Hepatic stellate cell (primary cell): ENCODE measurements around the gene FHAD1.
"Not testable (repeated sequence)": the region's sequence is repeated elsewhere in the genome, so short reads cannot be mapped to it uniquely, and the experiment has no call there.

Experiments used
- DNase-seq: peaks from one replicate; pipeline ENCODE4 v3.0.0; 2011; ENCODE audit warnings: low spot score

FHAD1 gene

GRCh38 chr1:15305468-15305770, 58.4 kb downstream of the FHAD1 start:
- DNase-seq: no peak

DNA sequence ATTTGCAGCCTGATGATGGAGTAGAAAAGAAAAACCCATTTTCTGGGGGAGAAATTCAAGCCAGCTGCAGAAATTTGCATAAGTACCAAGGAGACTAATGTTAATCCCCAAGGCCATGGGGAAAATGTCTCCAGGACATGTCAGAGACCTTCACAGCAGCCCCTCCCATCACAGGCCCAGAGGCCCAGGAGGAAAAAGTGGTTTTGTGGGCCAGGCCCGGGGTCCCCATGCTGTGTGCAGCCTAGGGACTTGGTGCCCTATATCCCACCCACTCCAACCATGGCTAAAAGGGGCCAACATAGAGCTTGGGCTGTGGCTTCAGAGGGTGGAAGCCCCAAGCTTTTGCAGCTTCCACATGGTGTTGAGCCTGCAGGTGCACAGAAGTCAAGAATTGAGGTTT, 59.3 kb downstream of the FHAD1 start:
- DNase-seq: not testable (repeated sequence)

DNA sequence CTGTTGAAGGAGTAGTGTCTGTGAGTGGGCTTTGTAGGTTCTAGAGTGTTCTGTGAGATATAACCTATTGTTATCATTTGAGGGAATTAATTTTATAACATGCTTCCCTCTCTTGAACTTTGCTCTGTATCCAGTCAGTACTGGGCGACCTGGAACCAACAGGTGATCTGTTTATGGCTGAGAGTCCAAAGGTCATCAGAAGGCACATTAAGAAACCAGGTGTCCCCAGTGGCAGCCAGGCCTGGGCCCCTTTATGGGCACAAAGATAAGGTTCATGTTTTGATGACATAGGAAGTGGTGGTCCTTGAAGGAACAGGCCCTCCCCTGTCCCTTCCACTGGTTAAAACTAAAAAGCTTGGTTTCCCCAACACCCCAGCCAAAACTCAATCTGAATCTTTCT, 61.1 kb downstream of the FHAD1 start:
- DNase-seq: no peak

DNA sequence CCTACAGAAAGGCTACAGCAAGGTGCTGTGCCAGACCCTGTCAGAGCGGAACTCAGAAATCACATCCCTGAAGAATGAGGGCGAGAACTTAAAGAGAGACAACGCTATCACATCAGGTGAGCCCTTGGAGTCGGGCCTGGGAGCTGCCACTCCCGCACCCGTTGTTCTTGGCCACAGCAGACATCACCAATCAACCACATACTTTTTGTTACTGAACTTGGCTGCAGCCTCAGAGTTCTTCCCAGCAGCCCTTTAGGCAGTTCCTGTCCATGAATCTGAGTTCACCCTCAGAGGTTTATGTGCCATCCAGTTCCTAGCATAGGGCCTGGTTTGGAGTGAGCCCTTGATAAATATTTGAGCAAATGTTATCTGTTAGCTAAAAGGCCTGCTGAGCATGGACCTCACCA, 61.6 kb downstream of the FHAD1 start:
- no peak for DNase-seq

DNA sequence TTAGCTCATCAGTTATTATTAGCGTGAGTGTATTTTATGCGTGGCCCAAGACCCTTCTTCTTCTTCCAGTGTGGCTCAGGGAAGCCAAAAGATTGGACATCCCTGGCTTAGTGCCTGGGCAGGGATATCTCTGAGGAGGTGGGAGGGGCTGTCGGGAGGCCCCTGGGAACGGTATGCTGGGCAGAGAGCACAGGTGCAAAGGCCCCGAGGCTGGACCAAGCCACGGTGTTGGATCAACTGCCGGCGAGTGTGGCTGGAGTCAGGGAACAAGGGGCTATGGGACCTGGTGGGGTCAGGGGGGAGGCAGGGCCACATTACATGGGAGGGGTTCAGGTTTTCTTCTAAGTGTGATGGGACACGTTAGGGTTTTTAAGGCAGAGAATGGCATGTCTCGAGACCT, 62.7 kb downstream of the FHAD1 start:
- no peak for DNase-seq

GRCh38 chr1:15310544-15310943, 63.5 kb downstream of the FHAD1 start:
- DNase-seq: no peak

GRCh38 chr1:15311122-15311822, 64.2 kb downstream of the FHAD1 start:
- DNase-seq: no peak

DNA sequence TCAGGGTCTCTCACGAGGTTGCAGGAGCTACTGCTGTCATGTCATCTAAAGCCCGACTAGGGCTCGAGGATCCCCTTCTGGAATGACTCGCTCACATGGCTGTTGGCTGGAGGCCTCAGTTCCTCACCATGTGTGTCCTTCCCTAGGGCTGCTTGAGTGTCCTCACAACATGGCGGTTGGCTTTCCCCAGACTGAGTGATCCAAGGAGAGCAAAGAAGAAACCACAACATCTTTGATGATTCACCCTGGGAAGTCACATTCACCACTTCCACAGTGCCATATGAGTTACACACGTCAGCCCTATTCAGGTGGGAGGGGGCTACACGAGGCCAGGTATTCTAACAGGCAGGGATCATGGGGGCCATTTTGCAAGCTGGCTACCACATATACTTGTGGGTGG, 64.9 kb downstream of the FHAD1 start:
- no peak for DNase-seq

DNA sequence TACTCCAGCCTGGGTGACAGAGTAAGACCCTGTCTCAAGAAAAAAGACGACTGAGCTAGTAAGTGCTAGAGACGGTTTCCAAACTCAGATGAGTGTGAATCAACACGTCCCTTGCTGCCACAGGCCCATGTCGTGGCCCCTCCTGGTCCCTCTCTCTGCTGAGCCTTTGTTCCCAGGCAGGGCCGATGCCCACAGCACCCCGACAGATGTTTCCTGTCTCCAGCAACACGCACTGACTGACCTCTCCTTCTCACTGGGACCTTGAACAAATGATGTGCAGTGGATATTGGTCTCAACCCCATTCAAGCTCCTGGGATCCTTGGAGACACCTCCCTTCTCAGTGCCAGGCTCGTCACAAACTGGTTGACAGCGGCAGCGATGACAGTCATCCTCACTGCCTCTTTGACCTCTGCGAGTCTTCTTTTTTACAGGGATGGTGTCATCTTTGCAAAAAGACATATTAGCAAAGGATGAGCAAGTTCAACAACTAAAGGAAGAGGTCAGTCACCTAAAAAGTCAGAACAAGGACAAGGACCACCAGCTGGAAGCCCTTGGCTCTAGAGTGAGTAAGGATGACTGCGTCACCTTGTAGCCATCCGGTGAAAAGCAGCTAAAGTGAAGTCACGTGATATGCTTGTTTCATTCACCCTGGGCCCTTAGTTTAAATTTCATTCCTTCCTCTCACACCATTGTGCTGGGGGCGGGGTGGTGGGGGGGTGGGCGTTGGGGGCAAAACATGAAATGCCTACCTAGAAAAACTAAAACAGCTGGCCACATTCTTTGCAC, 65.8 kb downstream of the FHAD1 start:
- DNase-seq: no peak

- DNase-seq: no peak
Measured at GRCh38 chr1:15314328-15315281, 67.6 kb downstream of the FHAD1 start.

DNA sequence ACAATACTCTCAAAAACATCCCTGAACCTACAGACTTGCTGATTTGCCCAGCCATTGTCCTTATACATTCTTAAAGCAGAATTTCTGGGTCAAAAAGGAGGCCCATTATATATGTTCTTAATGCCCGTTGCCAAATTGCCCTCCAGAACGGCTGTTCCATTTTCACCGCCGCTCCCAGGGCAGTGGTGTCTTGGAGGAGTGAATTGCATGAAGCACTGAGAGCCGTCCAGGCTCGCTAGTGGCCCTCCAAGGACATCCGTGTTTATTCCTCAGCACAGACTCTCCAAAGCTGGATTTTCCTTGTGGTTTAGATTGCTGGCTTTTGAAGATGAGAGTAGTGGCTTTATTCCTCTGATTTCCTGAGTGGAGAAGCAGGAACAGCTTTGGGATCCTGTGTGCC, 68.8 kb downstream of the FHAD1 start:
- no peak for DNase-seq

DNA sequence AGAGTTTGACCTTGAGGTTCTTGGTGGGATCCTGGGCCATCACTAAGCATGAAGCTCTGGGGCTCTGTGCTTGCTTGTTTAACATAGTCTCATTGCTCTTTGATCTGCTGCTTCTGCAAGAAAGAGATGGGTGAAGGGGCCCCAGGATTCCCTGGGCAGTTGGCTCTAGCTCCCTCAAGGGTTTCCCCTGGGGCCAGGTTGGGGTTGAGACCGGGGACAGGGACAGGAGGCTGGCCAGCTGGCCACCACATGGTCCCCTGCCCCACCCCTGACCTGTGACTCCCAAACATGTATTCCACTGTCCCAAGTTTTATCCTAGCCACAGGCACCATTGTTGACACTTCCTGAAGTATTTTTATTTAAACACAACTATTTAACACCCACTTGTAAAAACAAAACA, 69.5 kb downstream of the FHAD1 start:
- DNase-seq: no peak

DNA sequence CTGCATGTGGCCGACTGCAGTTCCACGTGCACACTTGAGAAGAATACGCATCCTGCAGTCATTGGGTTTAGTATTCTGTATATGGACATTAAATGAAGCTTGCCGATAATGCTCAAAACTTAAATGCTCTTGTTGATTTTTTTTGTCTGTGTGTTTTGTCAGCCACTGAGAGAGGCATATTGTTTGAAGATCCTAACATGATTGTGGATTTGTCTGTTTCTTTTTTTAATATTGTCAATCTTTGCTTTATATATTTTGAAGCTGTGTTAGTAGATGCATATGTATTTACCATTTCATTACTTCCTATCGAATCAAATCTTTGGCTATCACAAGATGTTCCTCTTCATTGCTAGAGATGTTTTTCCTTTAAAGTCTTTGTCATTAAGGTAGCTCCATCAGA, 73.2 kb downstream of the FHAD1 start:
- no peak for DNase-seq

DNA sequence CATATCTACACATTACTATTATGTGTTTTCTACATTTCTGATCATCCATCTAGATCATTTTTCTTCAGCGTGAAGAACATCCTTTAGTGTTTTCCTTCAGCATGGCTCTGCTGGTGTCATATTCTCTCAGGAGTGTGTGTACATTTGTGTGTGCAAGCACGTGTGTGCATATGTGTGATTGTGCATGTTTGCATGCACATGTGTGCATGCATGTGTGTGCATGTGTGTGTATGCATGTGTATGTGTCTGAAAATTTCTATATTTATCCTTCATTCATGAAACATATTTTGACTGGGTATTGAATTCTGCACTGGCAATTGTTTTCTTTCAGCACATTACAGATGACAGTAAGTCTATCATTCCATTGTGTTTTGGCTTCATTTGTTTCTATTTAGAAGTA, 74.6 kb downstream of the FHAD1 start:
- no peak for DNase-seq

- DNase-seq: no peak
Measured at GRCh38 chr1:15322648-15323350, 75.8 kb downstream of the FHAD1 start.

GRCh38 chr1:15323351-15323988, 76.4 kb downstream of the FHAD1 start:
- peak; percentile 76 for DNase-seq

DNA sequence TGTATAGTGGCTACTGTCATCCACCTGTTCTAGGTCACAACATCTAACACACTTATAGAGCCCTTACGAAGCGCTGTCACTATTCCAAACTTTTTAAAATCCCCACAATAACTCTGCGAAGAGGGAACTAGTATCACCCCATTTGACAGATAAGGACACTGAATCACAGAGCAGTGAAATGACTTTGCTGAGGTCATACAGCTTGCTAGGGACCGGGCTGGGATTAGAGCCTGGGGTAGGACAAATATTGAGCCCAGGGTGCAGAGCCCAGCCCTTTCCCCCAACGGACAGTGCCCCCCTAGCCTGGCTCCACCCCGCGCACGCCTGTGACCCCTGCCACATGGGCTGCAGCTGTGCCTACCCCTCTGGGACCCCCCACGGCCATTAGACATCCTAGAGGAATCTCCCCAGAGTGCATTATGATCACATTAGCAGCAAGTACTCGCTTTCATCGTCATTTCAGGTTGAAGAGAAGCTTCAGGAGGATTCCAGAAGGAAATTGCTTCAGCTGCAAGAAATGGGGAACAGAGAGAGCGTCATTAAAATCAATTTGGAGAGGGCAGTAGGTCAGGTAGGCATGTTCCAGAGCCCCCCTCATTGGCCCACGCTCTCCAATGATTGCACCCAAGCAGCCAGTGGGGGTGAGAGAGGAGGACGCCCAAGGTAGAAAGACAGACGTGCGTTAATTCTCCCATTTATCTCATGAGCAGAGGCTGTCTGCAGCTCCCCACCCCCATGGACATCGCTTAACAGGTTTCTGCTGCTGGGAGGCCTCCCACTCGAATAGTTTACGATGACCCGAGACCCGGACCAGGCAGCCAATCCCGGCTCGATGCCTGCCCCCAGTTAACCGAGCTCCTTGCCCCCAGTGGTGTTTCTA, 77.2 kb downstream of the FHAD1 start:
- no peak for DNase-seq

DNA sequence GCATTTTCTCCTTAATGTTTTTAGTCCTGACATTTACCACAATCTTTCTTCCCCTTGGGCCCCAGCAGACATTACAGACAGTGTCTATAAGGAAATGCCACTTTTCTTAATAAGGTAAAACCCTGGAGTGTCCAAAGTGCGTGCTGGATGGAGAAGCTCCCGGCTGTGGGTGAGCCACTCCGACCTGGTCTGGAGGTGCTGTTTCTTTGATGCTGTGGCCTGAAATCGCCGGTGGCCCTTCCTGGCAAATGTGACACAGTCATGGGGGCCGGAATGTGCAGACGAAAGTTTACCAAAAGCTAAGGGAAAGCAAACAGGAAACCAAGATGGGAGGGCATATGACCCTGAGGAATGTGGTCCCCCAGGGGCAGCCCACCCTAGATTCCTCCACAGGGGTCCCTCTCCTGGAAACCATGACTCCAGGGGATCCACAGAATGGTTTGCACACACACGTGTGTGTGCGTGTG, 77.9 kb downstream of the FHAD1 start:
- no peak for DNase-seq

DNA sequence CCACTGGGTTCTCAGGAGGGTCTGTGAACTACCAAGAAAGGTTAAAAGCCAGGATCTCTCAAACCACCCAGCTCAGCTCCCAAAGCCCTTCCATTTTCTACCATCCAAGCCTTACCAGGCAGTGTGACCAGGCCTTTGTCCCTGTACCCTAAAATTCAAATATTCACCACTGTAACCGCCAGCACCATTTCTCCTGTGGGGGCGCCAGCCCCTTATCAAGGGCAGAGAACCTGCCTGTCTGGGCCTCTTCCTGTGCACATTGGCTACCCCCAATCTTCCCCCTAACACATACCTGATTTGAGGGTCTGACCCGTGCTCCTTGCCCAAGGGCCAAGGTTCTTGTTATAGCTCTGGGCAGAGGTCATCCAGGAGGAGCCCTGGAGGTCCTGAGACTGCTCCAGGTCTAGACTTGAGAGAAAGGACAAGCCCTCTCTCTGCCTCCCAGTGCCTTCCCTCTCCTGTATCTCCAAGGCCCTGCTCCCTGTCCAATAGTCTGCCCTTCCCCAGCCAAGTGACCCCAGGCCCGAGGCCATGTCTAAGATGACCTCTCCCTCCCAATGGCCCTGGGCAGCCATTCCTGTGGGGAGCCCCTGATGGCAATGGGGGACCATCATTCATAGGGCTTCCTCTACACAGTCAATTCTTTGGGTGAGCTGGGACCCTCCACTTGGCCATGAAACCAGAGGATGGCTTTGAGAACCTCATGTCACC, 78.5 kb downstream of the FHAD1 start:
- DNase-seq: no peak
